Activated naive CD4-positive, alpha-beta T cell treated with anti-CD3 and anti-CD28 coated beads, Interleukin-2, amount 50 U/mL, for 24 hours (primary cell): ENCODE data around the gene PHF21B.

Experiments used
- H3K27ac Mint-ChIP-seq: one replicate; pipeline ENCODE4 v1.8.0; 2021; ENCODE audit warnings: mild to moderate bottlenecking, mixed read lengths
- H3K27me3 Mint-ChIP-seq: one replicate; pipeline ENCODE4 v1.8.0; 2021; ENCODE audit warnings: mixed read lengths
- H3K36me3 Mint-ChIP-seq: one replicate; pipeline ENCODE4 v1.8.0; 2021; ENCODE audit warnings: mixed read lengths
- H3K4me1 Mint-ChIP-seq: one replicate; pipeline ENCODE4 v1.8.0; 2021; ENCODE audit warnings: mixed read lengths
- H3K4me3 Mint-ChIP-seq: one replicate; pipeline ENCODE4 v1.8.0; 2021; ENCODE audit warnings: mild to moderate bottlenecking, mixed read lengths
- H3K9me3 Mint-ChIP-seq: one replicate; pipeline ENCODE4 v1.8.0; 2021; ENCODE audit warnings: mixed read lengths

The PHF21B gene

DNA sequence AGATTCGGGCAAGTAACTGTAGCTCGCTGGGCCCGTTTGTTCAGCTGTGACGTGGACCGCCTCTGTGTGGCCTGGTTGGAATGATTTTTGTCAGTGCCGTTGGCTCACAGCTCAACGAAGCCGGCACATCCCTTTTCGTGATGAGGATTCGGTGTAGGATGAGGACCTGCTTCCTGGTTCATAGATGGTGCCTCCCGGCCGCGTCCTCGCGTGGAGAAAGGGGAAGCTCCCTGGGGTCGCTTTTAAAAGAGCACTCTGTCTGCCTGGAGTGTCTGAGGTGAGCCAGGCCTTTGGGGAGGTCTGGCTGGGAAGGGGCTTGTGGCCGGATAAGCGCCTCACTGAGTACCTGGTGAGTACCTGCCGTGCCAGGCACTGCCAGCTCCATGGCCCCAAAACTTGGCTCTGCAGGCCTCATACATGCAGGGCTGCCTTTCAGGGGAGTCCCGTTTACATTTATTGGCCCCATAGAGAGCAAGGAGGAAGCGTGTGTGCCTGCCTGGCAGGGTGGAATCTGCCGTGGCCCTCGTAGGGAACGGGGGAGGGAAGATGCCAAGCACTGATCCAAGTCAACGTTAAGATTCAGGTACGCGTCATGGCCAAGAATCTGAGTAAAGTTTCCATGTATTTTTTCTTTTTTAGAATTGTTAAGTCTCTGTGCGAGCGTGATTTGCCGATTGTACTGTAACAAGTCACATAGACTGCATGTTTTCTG lies 169.0 kb downstream of the PHF21B start:
- no peaks in the 10 kb centered on the region for H3K4me1 Mint-ChIP-seq
- peaks cover 4% of the 10 kb centered on the region for H3K9me3 Mint-ChIP-seq
- no peaks in the 10 kb centered on the region for H3K27me3 Mint-ChIP-seq
- H3K27ac Mint-ChIP-seq = no peak overlapping the region
- no peak overlapping the region for H3K4me3 Mint-ChIP-seq
- H3K36me3 Mint-ChIP-seq = no peaks in the 10 kb centered on the region

DNA sequence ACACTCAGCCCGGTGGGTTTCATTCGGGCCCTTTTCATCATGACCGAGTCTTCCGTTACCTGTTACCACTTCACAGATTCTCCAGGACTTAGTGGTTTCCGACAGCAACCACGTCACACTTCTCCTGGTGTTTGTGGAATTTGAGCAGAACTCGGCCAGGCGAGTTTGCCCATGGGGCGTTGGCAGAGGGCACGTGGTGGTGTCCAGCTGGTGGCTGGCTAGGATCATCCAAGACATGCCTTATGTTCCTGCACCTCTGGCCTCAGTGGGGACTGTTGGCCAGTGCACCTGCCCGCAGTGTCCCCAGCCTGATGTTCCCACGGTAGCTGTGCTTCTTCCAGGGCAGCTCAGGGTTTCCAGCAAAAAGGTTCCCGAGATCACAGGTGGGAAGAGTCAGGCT lies 170.1 kb downstream of the PHF21B start:
- Mint-ChIP-seq H3K4me1 (no peaks in the 10 kb centered on the region), H3K4me3 (no peak overlapping the region), H3K27ac (no peak overlapping the region), H3K27me3 (no peaks in the 10 kb centered on the region), H3K36me3 (no peaks in the 10 kb centered on the region), H3K9me3 (peaks cover 2% of the 10 kb centered on the region)

DNA sequence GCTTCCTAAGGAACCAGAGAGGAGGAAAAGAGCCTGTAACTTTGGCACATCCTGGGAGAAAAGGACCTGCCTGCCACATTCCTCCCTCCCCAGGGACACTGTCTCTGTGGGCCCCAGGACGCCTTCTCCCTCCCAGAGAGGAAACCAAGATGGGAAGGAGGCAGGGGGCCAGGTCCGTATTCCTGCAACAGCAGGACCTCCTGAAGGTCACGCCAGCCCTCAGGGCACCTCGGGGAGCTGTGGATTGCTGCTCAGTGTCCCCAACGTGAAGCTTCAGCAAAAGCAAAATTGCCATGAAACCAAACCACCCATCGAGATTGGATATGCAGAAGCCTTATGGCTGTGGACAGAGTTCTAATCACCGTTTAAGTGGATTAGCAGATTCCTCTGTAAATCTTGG lies 170.7 kb downstream of the PHF21B start:
- Mint-ChIP-seq H3K27me3 (peaks cover 3% of the 10 kb centered on the region), H3K9me3 (peaks cover under 1% of the 10 kb centered on the region), H3K36me3 (no peaks in the 10 kb centered on the region), H3K27ac (no peak overlapping the region), H3K4me1 (no peaks in the 10 kb centered on the region), H3K4me3 (no peak overlapping the region)

DNA sequence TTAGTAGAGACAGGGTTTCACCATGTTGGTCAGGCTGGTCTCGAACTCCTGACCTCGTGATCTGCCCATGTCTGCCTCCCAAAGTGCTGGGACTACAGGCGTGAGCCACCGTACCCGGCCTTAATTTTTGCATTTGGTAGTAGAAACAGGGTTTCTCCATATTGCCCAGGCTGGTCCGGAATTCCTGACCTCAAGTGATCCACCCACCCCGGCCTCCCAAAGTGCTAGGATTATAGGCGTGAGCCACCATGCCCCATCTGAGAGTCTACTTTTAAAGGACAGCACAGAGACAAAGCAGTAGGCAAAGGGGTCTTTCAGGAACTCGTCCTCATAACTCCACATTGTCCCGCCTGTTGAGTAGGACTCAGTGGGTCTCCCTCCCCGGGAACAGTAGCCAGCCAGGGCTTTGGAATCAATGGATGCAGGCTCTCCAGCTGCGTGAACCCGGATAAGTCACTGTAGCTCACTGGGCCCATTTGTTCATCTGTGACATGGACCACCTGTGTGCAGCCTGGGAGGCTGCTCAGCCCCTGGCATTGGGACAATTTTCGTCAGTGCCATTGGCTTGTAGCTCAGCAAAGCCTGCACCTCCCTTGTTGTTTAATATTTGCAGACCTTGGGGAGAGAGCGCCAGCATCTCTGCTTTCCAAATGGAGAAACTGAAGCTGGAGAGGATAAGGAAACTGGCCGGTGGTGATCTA lies 171.3 kb downstream of the PHF21B start:
- H3K9me3 Mint-ChIP-seq = peaks cover 5% of the 10 kb centered on the region
- H3K4me3 Mint-ChIP-seq = no peak overlapping the region
- peaks cover 3% of the 10 kb centered on the region for H3K27me3 Mint-ChIP-seq
- no peak overlapping the region for H3K27ac Mint-ChIP-seq
- H3K4me1 Mint-ChIP-seq = no peaks in the 10 kb centered on the region
- H3K36me3 Mint-ChIP-seq = no peaks in the 10 kb centered on the region

DNA sequence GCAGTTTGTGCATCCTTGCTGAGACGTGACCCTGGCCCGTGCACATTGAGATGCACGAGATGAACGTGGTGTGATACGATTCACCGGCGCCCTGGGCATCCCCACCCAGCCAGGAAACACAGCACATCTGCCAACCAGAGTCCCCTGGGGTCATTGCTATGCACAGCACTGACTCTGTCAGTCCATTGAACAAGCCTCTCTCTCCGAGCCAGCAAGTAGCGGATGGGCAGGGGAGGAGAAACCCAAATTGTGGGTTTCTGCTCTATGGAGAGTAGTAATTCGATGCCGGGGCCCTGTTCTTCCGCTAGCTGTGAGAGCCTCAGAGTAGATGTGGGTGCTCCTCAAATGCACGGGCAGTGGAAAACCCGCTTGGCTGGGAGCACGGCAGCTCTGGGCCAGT lies 172.3 kb downstream of the PHF21B start:
- no peak overlapping the region for H3K27ac Mint-ChIP-seq
- no peak overlapping the region for H3K4me3 Mint-ChIP-seq
- no peaks in the 10 kb centered on the region for H3K36me3 Mint-ChIP-seq
- peaks cover 3% of the 10 kb centered on the region for H3K27me3 Mint-ChIP-seq
- peaks cover 5% of the 10 kb centered on the region for H3K9me3 Mint-ChIP-seq
- H3K4me1 Mint-ChIP-seq = no peaks in the 10 kb centered on the region

GRCh38 chr22:44834065-44834464 lies 175.7 kb downstream of the PHF21B start:
- no peak overlapping the region for H3K4me3 Mint-ChIP-seq
- H3K4me1 Mint-ChIP-seq = no peaks in the 10 kb centered on the region
- H3K36me3 Mint-ChIP-seq = no peaks in the 10 kb centered on the region
- H3K9me3 Mint-ChIP-seq = peaks cover 5% of the 10 kb centered on the region
- peaks cover 3% of the 10 kb centered on the region for H3K27me3 Mint-ChIP-seq
- no peak overlapping the region for H3K27ac Mint-ChIP-seq

DNA sequence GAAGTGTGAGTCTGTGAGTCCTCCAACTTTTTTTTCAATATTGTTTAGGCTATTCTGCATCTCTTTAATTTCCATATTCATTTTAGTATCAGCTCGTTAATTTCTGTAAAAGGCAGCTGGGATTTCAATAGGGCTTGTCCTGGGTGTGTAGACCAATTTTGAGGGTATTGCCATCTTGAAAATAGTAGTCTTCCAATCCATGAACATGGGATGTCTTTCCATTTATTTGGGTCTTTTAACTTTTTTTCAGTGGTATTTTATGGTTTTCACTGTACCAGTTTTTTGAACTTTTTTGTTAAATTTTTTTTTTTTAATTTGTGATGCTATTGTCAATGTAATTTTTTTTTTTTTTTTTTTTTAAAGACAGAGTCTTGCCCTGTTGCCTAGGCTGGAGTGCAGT lies 177.9 kb downstream of the PHF21B start:
- Mint-ChIP-seq H3K27me3 (peaks cover 9% of the 10 kb centered on the region), H3K27ac (no peak overlapping the region), H3K36me3 (no peaks in the 10 kb centered on the region), H3K9me3 (peaks cover 5% of the 10 kb centered on the region), H3K4me3 (no peak overlapping the region), H3K4me1 (no peaks in the 10 kb centered on the region)
